HG03460 (cell line): Measurements from ENCODE around the gene LRRC56.

ENCODE experiments used
- ATAC-seq: cut with Tn5 transposase; IDR thresholded peaks from one replicate; pipeline ENCODE4 v1.9.1; 2021; ENCODE audit not compliant: unreplicated experiment

Gene LRRC56

GRCh38 chr11:556662-557256, 19.4 kb downstream of the LRRC56 start:
- ATAC-seq: no peak

DNA sequence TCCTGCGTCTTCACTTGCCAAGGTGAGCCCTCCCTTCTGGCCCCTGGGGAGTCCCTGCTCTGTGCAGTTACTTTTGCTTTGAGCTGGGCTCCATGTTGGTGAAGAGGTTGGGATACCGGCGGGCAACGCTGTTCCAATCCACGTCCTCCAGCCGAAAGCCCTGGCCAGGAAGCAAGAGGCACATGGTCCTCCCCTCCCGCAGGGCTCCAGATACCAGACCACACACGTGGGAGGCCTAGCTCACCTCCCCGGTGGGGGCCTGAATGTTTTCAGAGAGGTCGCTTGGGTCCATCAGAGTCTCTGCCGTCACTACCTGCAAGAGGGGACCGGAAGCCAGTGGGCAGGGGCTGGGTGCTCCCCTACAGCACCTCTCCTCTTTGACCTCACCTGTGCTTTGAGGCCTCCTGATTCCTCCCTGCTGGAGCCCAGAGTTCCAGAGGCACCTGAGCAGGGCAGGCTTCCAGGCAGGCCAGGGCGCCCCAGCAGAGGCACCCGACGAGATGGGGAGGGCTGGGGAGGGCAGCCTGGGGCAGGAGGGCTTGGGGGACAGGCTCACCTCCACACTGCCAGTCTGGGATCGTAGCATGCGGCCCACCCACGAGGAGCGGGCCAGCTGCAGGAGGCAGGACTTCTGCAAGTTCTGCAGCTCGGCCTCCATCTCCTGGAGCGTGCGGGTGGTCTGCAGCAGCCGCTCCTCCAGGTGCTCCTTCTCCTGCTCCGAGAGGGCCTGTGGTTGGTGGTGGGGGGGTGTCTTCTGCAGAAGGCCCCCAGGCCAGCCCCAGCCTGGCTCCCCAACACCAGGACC, 20.2 kb downstream of the LRRC56 start:
- ATAC-seq: no peak

DNA sequence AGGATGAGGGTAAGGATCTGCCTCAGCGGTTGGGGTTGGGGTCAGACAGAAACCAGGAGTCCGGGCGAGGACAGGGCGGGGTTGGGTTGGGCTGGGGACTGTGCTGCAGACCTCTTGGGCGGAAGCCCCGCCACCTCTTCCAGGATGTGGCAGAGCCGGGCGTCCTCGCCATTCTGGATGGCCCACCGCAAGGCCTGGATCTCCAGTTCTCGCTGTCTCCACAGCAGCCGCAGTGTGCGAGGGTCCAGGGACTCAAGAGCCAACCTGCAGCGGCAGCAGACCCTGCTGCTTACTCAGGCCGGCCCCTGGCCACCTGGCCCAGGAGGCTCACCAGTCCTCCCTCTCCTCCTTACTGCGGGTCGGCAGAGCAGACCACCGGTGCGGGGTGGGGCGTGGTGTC, 21.2 kb downstream of the LRRC56 start:
- ATAC-seq: no peak

- no peak for ATAC-seq
Measured at GRCh38 chr11:559020-559620, 21.8 kb downstream of the LRRC56 start.

DNA sequence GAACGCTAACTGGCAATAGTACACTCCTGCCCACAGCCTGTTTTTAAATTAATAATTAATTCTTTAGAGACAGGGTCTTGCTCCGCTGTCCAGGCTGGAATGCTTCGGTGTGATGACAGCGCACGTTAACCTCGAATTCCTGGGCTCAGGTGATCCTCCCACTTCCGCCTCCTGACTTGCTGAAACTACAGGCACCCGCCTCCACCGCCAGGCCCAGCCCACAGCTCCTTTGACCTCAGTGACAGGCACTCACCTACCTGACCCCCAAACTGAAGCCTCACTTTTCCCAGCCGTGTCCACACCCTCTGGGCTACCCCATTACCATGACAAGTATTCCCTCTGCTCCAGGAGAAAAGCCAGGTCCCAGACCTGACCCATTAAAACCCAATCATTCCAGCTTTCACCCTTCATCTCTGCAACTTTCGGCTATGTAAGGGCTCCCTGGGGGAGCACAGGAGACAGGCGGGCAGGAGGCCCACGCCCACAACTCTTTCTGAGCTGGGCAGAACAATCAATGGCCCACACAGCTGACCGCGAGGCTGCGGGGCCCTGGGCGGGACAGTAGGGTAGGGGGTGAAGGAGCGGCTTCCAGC, 22.5 kb downstream of the LRRC56 start:
- no peak for ATAC-seq

DNA sequence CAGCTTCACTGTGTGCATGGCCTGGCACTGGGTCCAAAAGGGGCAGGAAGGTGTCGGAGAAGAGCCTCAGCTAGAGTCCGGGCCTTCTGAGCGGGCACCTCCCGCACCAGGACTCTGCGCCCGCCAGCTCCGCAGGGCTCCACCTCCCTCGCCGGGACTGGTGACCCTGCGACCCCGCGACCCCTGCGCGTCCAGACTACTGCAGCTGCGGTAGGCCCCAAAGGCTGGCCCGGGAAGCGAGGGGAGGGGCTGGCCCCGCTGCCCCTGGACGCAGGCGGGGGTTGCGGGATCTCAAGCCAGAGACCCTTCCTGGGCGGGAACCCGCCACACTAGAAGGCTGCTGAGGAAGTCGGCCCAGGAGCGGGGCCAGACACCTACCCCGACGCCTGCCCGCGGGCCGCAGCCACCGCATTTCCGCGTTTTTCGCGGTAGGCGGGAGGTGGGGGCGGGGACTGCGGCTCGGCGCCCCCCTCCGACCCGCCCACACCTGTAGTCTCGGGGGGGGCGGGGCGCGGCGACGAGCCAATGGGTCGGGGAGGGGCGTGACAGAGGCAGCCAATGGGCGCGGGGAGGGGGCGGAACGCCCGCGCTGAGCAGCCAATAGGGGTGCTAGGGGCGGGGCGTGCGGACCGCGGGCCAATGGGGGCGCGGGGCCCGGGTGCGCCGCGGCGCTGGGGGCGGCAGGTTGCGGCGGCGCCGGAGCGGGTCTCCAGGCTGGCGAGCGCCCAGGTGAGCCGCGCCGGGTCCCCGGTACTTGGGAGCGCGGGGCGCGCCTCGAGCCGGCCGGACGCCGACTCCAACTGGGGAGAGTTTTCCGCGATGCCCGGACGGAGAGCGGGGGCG, 23.2 kb downstream of the LRRC56 start, which contains the start of the genes LMNTD2 and RASSF7:
Gene LMNTD2 (minus strand): TSS at position 434 of the 843 bp plus-strand sequence. CDS start 22 bp downstream, at position 412.
Gene RASSF7 (plus strand): TSS at position 666 of the 843 bp plus-strand sequence. CDS start 799 bp downstream, outside the sequence.
- ATAC-seq: peak; percentile 56

- peak; percentile 20 for ATAC-seq
Measured at GRCh38 chr11:561148-562003, 24.0 kb downstream of the LRRC56 start.

- ATAC-seq: no peak
Measured at GRCh38 chr11:562046-562645, 24.8 kb downstream of the LRRC56 start.

DNA sequence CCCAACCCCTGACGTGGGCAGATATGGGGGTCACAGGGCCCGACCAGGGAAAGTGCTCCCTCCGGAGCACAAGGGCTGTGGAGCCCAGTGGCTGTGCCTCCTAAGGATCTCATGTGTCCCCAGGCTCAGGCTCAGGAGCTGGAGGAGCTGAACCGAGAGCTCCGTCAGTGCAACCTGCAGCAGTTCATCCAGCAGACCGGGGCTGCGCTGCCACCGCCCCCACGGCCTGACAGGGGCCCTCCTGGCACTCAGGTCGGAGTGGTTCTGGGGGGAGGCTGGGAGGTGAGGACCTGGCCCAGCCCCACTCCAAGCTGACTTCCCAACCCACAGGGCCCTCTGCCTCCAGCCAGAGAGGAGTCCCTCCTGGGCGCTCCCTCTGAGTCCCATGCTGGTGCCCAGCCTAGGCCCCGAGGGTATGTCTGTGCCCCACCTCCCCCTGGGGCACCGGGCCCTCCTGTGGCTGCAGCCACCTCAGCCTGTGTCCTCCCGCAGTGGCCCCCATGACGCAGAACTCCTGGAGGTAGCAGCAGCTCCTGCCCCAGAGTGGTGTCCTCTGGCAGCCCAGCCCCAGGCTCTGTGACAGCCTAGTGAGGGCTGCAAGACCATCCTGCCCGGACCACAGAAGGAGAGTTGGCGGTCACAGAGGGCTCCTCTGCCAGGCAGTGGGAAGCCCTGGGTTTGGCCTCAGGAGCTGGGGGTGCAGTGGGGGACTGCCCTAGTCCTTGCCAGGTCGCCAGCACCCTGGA, 25.9 kb downstream of the LRRC56 start:
- ATAC-seq: no peak

DNA sequence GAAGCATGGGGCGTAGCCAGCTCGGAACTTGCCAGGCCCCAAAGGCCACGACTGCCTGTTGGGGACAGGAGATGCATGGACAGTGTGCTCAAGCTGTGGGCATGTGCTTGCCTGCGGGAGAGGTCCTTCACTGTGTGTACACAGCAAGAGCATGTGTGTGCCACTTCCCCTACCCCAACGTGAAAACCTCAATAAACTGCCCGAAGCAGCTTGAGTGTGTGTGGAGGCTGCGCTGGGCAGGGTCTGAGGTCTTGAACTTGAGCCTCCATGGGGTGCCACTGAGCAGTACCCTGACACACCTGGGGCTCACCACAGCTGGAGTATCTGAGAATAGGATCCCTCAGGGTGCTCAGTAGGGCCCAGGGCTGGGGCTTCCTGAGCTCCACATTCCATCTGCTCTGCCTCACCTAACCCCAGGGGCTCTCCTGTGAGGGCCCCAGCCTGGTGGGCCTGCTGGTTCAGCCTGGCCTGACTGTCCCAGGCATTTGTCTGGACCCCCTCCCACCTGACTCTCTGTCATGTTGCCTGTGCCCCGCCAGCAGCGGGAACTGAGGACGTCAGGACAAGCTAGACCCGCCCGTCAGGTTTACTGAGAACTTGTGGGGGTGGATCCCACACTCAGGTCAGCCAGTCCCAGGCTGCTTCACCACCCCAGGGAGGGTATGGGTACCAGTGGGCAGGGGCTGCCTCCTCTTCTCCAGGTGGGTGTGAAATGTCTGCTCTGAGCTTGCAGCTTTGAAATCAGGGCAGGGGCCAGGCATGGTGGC, 26.7 kb downstream of the LRRC56 start:
- no peak for ATAC-seq

GRCh38 chr11:565921-566509, 28.7 kb downstream of the LRRC56 start:
- ATAC-seq: no peak

- ATAC-seq: no peak
Measured at GRCh38 chr11:567011-567628, 29.8 kb downstream of the LRRC56 start.

GRCh38 chr11:567629-568292, 30.4 kb downstream of the LRRC56 start:
- ATAC-seq: peak; percentile 2

DNA sequence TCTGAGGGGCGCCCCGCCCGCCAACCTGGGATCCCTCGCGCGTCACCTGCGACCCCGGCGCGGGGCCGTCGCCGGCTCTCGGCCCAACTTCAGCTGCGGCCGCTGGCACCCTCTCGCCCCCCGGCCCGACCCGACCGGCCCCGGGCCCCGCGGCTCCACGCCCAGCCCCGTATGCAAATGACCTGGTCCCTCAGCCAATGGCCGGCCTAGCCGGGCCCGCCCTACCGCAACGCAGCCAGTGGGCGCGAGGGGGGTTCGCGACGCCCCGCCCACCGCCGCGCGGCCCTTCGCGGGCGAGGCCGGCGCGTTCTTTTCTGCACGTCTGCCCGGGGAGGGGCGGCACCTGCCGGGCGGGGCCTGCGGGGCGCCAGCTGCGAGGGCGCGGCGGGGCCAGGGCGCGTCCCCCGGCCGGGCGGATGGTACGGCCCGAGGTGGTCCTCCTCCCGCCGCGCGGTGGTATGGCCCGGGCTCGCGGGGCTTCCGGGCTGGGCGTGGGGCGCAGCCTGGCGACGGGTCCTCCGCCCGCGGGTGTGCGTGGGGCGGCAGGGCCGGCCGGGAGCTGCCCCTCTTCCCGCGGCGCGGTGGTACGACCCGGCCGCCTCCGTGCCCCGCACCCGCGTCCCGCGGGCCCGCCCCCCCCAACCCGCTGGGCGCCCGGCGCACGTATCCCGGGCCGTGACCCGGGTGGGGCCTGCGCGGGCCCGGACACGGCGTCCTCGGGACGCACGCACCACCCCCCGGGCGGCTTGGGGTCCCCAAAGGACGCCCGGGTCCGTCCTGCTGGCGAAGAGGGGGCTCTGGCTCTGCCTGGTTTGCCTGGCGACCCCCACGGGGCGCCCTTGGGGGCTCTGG, 31.2 kb downstream of the LRRC56 start:
- ATAC-seq: peak; percentile 90

DNA sequence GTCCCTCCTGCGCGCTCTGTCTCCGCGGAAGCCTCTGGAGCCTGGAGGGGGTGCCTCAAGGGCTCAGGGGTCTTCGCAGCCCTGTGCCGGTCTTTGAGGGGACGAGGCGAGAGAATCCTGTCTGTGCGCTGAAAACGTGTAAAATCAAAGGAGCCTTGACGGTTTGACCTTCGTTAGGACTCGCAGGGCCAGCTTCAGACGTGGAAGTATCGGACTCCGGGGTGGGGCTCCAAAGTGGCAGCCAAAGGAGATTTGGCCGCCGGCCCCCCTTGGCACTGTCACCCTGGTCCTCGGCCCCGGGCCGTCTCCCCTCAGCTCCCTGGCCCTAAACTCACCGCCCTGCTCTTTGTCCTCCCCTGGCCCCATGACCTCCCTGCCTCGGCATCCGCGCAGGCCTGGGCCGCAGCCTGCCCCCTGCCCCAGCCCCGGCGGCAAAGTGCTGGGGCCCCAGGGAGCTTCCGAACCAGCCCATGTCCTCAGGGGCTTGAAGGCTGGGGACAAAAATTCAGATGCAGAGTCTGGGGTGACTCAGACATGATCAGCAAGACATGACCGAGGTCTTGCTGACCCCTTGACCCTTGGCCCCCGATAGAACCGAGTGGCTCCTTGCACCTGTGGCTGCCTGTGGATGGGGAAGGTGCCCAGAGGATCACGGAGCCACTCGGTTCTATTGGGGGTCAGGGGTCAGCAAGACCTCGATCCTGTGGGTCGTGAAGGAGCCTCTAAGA, 32.0 kb downstream of the LRRC56 start:
- ATAC-seq: no peak
